Fibroblast of lung (primary cell): Measurements from ENCODE around the gene MTM1.

Experiments
- EZH2 ChIP-seq: IDR thresholded peaks from 2 replicates; pipeline ENCODE4 v1.5.1; 2012; ENCODE audit warnings: low read length, control low read depth, mild to moderate bottlenecking; ENCODE audit errors: missing control alignments
- TF ChIP-seq, protein P1 (sequence below), 2 donors: IDR thresholded peaks in 1 of 2; conservative IDR thresholded peaks in 1 of 2; 1 replicate in 1 of 2; 2 replicates in 1 of 2; pipeline ENCODE4 v1.5.1; 2011 to 2012; ENCODE audit warnings: low read length in 2 of 2, control low read depth in 1 of 2, inconsistent platforms in 1 of 2, low read depth in 1 of 2, mild to moderate bottlenecking in 1 of 2

DNA sequence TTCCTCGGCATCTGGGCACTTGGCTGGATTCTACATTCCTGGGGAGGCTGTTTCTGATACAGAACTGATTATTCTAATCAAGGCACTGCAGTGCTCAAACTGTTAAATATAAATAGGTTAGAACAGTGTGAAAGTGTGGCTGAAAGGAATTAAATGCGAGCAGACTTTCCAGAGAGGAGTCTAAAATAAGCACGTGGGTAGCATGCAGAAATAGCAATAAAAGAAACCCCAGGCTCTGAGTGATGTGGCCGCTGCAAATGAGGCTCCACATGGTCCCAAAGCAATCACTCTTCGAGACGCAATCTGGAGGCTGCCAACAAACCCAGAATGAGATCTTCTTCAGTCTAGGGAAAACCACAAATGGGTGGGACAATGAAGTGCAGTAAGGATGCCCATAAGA, 30.6 kb upstream of the MTM1 start:
- TF ChIP-seq, protein P1, sequence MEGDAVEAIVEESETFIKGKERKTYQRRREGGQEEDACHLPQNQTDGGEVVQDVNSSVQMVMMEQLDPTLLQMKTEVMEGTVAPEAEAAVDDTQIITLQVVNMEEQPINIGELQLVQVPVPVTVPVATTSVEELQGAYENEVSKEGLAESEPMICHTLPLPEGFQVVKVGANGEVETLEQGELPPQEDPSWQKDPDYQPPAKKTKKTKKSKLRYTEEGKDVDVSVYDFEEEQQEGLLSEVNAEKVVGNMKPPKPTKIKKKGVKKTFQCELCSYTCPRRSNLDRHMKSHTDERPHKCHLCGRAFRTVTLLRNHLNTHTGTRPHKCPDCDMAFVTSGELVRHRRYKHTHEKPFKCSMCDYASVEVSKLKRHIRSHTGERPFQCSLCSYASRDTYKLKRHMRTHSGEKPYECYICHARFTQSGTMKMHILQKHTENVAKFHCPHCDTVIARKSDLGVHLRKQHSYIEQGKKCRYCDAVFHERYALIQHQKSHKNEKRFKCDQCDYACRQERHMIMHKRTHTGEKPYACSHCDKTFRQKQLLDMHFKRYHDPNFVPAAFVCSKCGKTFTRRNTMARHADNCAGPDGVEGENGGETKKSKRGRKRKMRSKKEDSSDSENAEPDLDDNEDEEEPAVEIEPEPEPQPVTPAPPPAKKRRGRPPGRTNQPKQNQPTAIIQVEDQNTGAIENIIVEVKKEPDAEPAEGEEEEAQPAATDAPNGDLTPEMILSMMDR (conservative IDR thresholded peaks at IDR 0.05 in 1 of 2, IDR thresholded peaks at IDR 0.05 in 1 of 2; ENCODE audit: low read depth in 1 of 2, low read length in 2 of 2) = no peak
- TF ChIP-seq EZH2 = no peak
